Measurements from ENCODE around the gene SLC7A14.

SLC7A14 gene

DNA sequence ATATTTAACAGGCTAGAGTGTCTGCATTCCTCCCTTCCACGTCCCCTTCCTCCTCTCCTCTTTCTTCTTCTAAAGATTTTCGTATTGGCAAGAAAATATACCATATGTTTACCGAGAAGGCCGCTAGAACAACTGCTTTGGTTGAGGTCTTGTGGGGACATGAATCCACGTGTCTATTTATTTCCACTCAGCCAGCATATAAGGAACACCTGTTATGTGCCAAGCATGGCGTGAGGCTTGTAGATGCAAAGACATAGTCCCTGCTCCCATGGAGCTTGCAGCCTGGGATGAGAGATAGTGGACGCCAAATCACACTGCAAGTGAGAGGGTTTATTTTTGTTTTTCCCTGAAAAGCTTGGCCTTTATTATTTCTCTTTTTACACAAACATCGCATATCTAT lies 57.1 kb downstream of the SLC7A14 start:
- peaks cover 2% of the 10 kb centered on the region; the same call in 1 of the 2 replicates for H4K20me1 ChIP-seq (ENCODE audit: insufficient read depth, low read length)
- H3K27ac ChIP-seq (ENCODE audit: low read length) = no peak overlapping the region
- peaks cover 45% of the 10 kb centered on the region for H3K27me3 ChIP-seq (ENCODE audit: low read depth, low read length)
- H3K79me2 ChIP-seq (ENCODE audit: low read length) = no peaks in the 10 kb centered on the region
- H3K9me3 ChIP-seq (ENCODE audit: insufficient read depth, low read length) = no peaks in the 10 kb centered on the region
- TF ChIP-seq, protein P1, sequence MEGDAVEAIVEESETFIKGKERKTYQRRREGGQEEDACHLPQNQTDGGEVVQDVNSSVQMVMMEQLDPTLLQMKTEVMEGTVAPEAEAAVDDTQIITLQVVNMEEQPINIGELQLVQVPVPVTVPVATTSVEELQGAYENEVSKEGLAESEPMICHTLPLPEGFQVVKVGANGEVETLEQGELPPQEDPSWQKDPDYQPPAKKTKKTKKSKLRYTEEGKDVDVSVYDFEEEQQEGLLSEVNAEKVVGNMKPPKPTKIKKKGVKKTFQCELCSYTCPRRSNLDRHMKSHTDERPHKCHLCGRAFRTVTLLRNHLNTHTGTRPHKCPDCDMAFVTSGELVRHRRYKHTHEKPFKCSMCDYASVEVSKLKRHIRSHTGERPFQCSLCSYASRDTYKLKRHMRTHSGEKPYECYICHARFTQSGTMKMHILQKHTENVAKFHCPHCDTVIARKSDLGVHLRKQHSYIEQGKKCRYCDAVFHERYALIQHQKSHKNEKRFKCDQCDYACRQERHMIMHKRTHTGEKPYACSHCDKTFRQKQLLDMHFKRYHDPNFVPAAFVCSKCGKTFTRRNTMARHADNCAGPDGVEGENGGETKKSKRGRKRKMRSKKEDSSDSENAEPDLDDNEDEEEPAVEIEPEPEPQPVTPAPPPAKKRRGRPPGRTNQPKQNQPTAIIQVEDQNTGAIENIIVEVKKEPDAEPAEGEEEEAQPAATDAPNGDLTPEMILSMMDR (IDR thresholded peaks at IDR 0.05; ENCODE audit: low read depth, low read length) = no peak
- no peak for TF ChIP-seq EZH2phosphoT487 (IDR thresholded peaks at IDR 0.05; ENCODE audit: low read depth)
- H3K4me1 ChIP-seq (ENCODE audit: low read length) = no peaks in the 10 kb centered on the region; the same call in 1 of the 2 replicates
- H3K4me2 ChIP-seq (ENCODE audit: low read length) = no peak overlapping the region
- no peak overlapping the region for H3K9ac ChIP-seq (ENCODE audit: low read length)
- no peaks in the 10 kb centered on the region for H3K36me3 ChIP-seq (replicated peaks; ENCODE audit: low read depth, low read length)
- no peak overlapping the region for H3K4me3 ChIP-seq (ENCODE audit: low read length)
- no peak overlapping the region for H2AFZ ChIP-seq (ENCODE audit: low read depth, low read length)

DNA sequence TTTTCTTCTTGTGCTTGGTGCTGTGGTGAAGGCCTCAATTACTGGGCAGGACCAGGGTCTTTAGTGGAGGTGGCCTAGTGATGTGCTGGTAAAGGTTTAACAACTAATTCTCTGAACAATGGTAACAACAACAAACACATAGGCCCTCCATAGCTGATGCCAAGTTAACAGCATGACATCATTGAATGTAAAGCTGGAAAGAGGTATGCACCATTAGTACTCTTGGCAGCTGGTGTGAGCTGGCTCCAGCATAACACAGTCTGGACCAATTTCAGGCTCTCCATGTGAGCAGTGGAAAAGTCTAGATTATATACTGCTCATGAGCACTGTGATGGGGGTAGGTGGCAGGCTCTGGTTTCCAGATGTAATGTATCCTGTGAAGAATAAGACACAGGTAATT lies 61.8 kb downstream of the SLC7A14 start:
- no peaks in the 10 kb centered on the region for H3K9me3 ChIP-seq (ENCODE audit: insufficient read depth, low read length)
- H3K36me3 ChIP-seq (replicated peaks; ENCODE audit: low read depth, low read length) = no peaks in the 10 kb centered on the region
- peaks cover 7% of the 10 kb centered on the region for H3K4me1 ChIP-seq (ENCODE audit: low read length)
- no peak overlapping the region for H3K9ac ChIP-seq (ENCODE audit: low read length)
- H3K27me3 ChIP-seq (ENCODE audit: low read depth, low read length) = peaks cover 53% of the 10 kb centered on the region
- no peaks in the 10 kb centered on the region; the same call in 1 of the 2 replicates for H4K20me1 ChIP-seq (ENCODE audit: insufficient read depth, low read length)
- no peaks in the 10 kb centered on the region for H3K79me2 ChIP-seq (ENCODE audit: low read length)
- no peak overlapping the region for H3K4me3 ChIP-seq (ENCODE audit: low read length)
- no peak overlapping the region for H3K27ac ChIP-seq (ENCODE audit: low read length)
- H2AFZ ChIP-seq (ENCODE audit: low read depth, low read length) = no peak overlapping the region
- TF ChIP-seq, protein P1 (IDR thresholded peaks at IDR 0.05; ENCODE audit: low read depth, low read length) = no peak
- H3K4me2 ChIP-seq (ENCODE audit: low read length) = no peak overlapping the region

DNA sequence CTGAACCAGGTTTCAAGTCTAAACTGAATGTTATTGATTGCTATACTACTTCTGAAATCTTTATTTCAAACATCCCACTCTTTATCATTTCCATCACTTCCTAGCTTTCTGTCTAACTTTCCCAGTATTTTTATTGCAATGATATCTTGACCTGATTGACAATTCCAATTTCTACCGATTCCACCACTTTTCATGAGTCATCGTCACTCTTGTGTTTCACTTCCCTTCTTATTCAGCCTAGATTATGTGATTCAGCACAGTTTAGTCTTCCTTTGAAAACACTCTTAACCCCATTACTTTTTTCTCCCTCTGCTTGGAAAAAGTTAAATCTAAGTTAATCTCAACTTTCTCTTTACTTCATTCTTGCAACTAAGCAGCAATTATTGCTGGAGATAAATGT lies 62.6 kb downstream of the SLC7A14 start:
- Histone ChIP-seq H3K27me3 (ENCODE audit: low read depth, low read length) (peaks cover 53% of the 10 kb centered on the region), H3K9me3 (ENCODE audit: insufficient read depth, low read length) (no peaks in the 10 kb centered on the region), H3K4me1 (ENCODE audit: low read length) (peaks cover 7% of the 10 kb centered on the region), H3K36me3 (replicated peaks; ENCODE audit: low read depth, low read length) (no peaks in the 10 kb centered on the region), H3K79me2 (ENCODE audit: low read length) (no peaks in the 10 kb centered on the region), H2AFZ (ENCODE audit: low read depth, low read length) (no peak overlapping the region), H3K4me2 (ENCODE audit: low read length) (peak overlapping the region; percentile 28), H3K27ac (ENCODE audit: low read length) (no peak overlapping the region), H4K20me1 (ENCODE audit: insufficient read depth, low read length) (no peaks in the 10 kb centered on the region; the same call in 1 of the 2 replicates), H3K4me3 (ENCODE audit: low read length) (no peak overlapping the region), H3K9ac (ENCODE audit: low read length) (no peak overlapping the region)
- TF ChIP-seq EZH2phosphoT487 (IDR thresholded peaks at IDR 0.05; ENCODE audit: low read depth) = no peak
- TF ChIP-seq, protein P1 (IDR thresholded peaks at IDR 0.05; ENCODE audit: low read depth, low read length) = no peak

DNA sequence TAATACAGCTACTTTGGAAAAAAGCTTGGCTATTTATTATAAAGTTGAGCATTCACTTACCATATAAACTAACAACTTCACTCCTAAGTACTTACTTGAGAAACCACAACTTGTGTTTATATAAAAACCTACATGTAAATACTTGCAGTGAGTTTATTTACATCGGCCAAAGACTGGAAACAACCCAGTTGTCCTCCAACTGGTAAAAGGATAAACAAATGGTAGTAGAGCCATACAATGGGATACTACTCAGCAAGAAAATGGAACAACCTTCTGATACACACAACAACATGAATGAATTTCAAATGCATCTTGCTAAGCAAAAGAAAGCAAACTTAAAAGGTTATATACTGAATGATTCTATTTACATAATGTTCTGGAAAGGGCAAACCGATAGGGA lies 63.7 kb downstream of the SLC7A14 start:
- no peaks in the 10 kb centered on the region; the same call in 1 of the 2 replicates for H4K20me1 ChIP-seq (ENCODE audit: insufficient read depth, low read length)
- H3K9ac ChIP-seq (ENCODE audit: low read length) = no peak overlapping the region
- H3K9me3 ChIP-seq (ENCODE audit: insufficient read depth, low read length) = no peaks in the 10 kb centered on the region
- no peak overlapping the region for H3K27ac ChIP-seq (ENCODE audit: low read length)
- H2AFZ ChIP-seq (ENCODE audit: low read depth, low read length) = no peak overlapping the region
- TF ChIP-seq, protein P1 (IDR thresholded peaks at IDR 0.05; ENCODE audit: low read depth, low read length) = no peak
- TF ChIP-seq EZH2phosphoT487 (IDR thresholded peaks at IDR 0.05; ENCODE audit: low read depth) = no peak
- no peak overlapping the region for H3K4me2 ChIP-seq (ENCODE audit: low read length)
- peaks cover 7% of the 10 kb centered on the region for H3K4me1 ChIP-seq (ENCODE audit: low read length)
- no peaks in the 10 kb centered on the region for H3K36me3 ChIP-seq (replicated peaks; ENCODE audit: low read depth, low read length)
- peaks cover 61% of the 10 kb centered on the region for H3K27me3 ChIP-seq (ENCODE audit: low read depth, low read length)
- H3K4me3 ChIP-seq (ENCODE audit: low read length) = no peak overlapping the region
- no peaks in the 10 kb centered on the region for H3K79me2 ChIP-seq (ENCODE audit: low read length)

Data from OCI-LY3 (cell line).